Pancreas (tissue), 10 donors: ENCODE data around the gene PRR16. TPM values are rescaled to one million over a fixed set of nuclear protein-coding genes. Genes with fewer than 3 reads are reported as not detected.

Experiments
- ATAC-seq, 4 donors: fragments of 200-7000 bp; cut with Tn5 transposase; one replicate each; pipeline versions ENCODE4 v1.8.0 to v1.9.1; 2020; ENCODE audit warnings: mild to moderate bottlenecking in 4 of 4, moderate library complexity in 4 of 4
- DNase-seq, 6 donors: peaks; one replicate each; pipeline ENCODE4 v3.0.0-alpha.2; 2020
- FAIRE-seq: peaks from 2 replicates; lab custom pipeline; 2012; peaks lifted over from hg19 to GRCh38; lab: Jason Lieb, UNC
- H3K27ac ChIP-seq, 4 donors: fragments of 200-600 bp; sonication (generic); 1 replicate in 3 of 4; 2 replicates in 1 of 4; pipeline versions ENCODE4 v1.5.0 to v1.8.0; 2020
- H3K27me3 ChIP-seq, 4 donors: fragments of 200-600 bp; one replicate each; pipeline ENCODE4 v1.8.0; 2021
- H3K36me3 ChIP-seq, 3 donors: fragments of 200-600 bp; sonication (generic) in 1 of 3; one replicate each; pipeline versions ENCODE4 v1.5.0 to v1.8.0; 2020 to 2021
- H3K4me1 ChIP-seq, 3 donors: fragments of 200-600 bp; one replicate each; pipeline ENCODE4 v1.8.0; 2021
- H3K4me3 ChIP-seq, 4 donors: fragments of 200-600 bp; sonication (generic) in 2 of 4; one replicate each; pipeline versions ENCODE4 v1.5.0 to v1.8.0; 2020 to 2021
- H3K9me3 ChIP-seq, 4 donors: fragments of 200-600 bp; one replicate each; pipeline ENCODE4 v1.8.0; 2021
- CTCF ChIP-seq, 4 donors: fragments of 200-600 bp; sonication (generic) in 3 of 4; IDR thresholded peaks; one replicate each; pipeline versions ENCODE4 v1.5.0 to v1.8.0; 2021; ENCODE audit warnings: antibody characterized with exemption in 4 of 4
- WGBS, 2 donors: extraction: QIAGEN DNeasy Blood & Tissue Kit; methylation state at CpG; one replicate each; pipeline ENCODE4 v1.1.7; 2013; 5-methylcytosine and 5-hydroxymethylcytosine counted together
- intact Hi-C, 3 donors: fragments of 100-400 bp; cut with DNase I; formaldehyde crosslinking; loops; one replicate each; pipeline versions ENCODE4 v1.11.1 to v1.14.2; 2022
- polyA plus RNA-seq, 2 donors: library from polyadenylated mRNA; stranded (reverse); fragments of 200-250 nt; gene quantifications; one replicate each; pipeline ENCODE4 v1.2.3, GENCODE V29; 2013
- total RNA-seq, 6 donors: library from RNA; stranded (reverse); fragmentation: NEBNext Ultra II Directional in 4 of 6; extraction: Animal tissue kit (Norgen Biotek cat#: 25700) in 4 of 6; gene quantifications; one replicate each; pipeline versions ENCODE4 v1.2.1 to v1.2.4, GENCODE V29; 2021 to 2023
- donor health status: healthy with polysubstance abuse.
- donor health status: DM: no; HTN: no; CAD: no; lungs with moderate emphysema.
- donor health status: DM: no; HTN: no; CAD: no.
- donor health status: control.
- donor health status: control.
- donor health status: Bipolar disorder and iron deficiency.
- donor health status: DM: yes; HTN: yes; CAD: no.
- donor health status: DM: no; HTN: no; CAD: no.
- donor health status: DM: no; HTN: no; CAD: no.
- donor health status: DM: yes; HTN: yes; CAD: no.

The PRR16 gene
- total and polyA plus RNA-seq, 8 donors = 0.19 to 2.5 (median 0.56) TPM

DNA sequence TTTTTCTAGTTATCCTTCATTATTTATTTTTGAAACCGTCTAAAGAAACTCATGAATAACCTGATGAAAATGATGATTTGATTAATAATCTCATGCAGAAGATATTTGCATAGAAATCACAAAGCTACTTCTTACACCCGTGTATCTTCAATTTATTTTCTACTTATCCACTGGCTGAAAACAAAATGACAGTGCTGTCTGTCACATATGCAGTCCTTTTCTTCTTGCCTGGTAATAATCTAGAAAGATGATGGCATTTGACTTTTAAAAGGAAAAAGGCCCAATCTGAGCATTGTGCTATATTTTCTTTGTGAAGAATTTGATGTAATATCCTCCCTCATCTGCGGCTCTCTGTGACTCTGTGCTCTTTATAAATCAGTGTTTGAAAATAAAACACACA lies 253.3 kb downstream of the PRR16 start:
- WGBS, 2 donors = 56 to 60% methylated on average over 3 of the region's 3 CpGs
- H3K27ac ChIP-seq = no peak overlapping the region
- ATAC-seq (no peak), DNase-seq (no peak), FAIRE-seq (no peak)
- no peaks in the 10 kb centered on the region for H3K4me1 ChIP-seq
- TF ChIP-seq CTCF (IDR thresholded peaks at IDR 0.05) = no peak
- no peaks in the 10 kb centered on the region for H3K9me3 ChIP-seq
- H3K4me3 ChIP-seq = no peak overlapping the region
- no peaks in the 10 kb centered on the region for H3K36me3 ChIP-seq
- intact Hi-C loops = no loop called here
- H3K27me3 ChIP-seq = no peaks in the 10 kb centered on the region

DNA sequence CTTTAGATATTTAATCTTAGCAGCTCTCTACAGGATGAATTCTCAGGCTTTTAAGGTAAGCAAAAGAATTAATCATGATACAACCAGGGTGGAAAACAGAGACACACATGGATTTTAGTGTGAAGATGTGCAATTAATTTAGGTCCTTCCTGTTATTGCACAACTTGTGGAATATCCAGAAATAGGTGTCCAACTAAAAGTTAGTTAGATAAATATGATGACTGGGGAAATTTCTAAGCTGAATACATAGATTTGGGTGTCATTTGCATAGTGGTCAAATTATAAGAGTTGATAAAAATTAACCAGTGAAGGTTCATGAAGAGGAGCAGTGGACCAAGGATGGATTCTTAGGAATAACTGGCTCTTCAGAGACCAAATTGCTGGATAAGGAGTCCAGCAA lies 266.1 kb downstream of the PRR16 start:
- H3K27me3 ChIP-seq = no peaks in the 10 kb centered on the region
- intact Hi-C loops = no loop called here
- H3K9me3 ChIP-seq = no peaks in the 10 kb centered on the region
- DNase-seq (no peak), FAIRE-seq (no peak), ATAC-seq (no peak)
- H3K4me1 ChIP-seq = no peaks in the 10 kb centered on the region
- no peak overlapping the region for H3K4me3 ChIP-seq
- no peak overlapping the region for H3K27ac ChIP-seq
- TF ChIP-seq CTCF (IDR thresholded peaks at IDR 0.05) = no peak
- no peaks in the 10 kb centered on the region for H3K36me3 ChIP-seq

DNA sequence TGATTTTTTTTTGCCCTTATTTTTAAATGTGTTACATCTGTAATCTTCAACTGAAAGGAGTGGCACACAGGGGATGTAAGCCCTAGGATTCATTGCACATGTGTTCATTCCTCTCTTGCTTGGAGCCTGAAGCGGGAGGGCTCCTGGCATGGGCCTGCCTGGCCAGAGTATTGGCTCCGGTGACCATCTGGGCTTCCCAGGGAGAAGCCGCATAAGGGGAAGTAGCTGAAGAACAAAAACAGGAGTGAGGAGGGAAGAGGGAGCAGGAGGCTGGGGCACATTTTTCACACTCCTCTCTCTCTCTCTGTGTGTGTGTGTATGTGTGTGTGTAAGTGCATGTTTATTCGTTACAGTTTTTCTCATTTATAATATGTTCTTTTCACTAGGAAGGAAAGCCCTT lies 269.9 kb downstream of the PRR16 start:
- FAIRE-seq (no peak), ATAC-seq (no peak), DNase-seq (no peak)
- intact Hi-C loops = no loop called here
- 34 to 42% methylated on average over 4 of the region's 4 CpGs for WGBS, 2 donors
- no peak overlapping the region for H3K27ac ChIP-seq
- no peaks in the 10 kb centered on the region for H3K4me1 ChIP-seq
- TF ChIP-seq CTCF (IDR thresholded peaks at IDR 0.05) = no peak
- H3K4me3 ChIP-seq = no peak overlapping the region
- H3K36me3 ChIP-seq = no peaks in the 10 kb centered on the region
- H3K9me3 ChIP-seq = no peaks in the 10 kb centered on the region
- H3K27me3 ChIP-seq = no peaks in the 10 kb centered on the region

DNA sequence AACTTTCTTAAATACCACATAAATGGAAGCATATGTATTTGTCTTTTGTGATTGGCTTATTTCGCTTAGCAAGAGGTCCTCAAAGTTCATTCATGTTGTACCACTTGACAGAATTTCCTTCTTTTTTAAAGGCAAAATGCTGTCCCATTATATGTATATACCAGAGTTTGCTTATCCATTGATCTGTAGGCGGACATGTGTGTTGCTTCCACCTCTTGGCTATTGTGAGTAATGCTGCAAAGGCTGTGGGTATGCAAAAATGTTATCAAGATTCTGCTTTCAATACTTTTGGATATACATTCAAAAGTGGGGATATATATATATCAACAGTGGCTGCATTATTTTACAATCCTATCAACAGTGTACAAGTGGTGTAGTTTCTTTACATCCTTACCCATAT lies 271.0 kb downstream of the PRR16 start:
- Histone ChIP-seq H3K4me1 (no peaks in the 10 kb centered on the region), H3K36me3 (no peaks in the 10 kb centered on the region), H3K9me3 (no peaks in the 10 kb centered on the region), H3K27ac (no peak overlapping the region), H3K27me3 (no peaks in the 10 kb centered on the region), H3K4me3 (no peak overlapping the region)
- FAIRE-seq (no peak), ATAC-seq (no peak), DNase-seq (no peak)
- no peak for TF ChIP-seq CTCF (IDR thresholded peaks at IDR 0.05)
- intact Hi-C loops = no loop called here
- 62 to 72% methylated on average over 2 of the region's 2 CpGs for WGBS, 2 donors
